ENCODE data around the gene SNAPC3. TPM values are rescaled to one million over a fixed set of nuclear protein-coding genes. Genes with fewer than 3 reads are reported as not detected.

The SNAPC3 gene
- total and polyA plus RNA-seq, 3 donors from 2014 or later, result 74.2 to 115 (median 105) TPM

DNA sequence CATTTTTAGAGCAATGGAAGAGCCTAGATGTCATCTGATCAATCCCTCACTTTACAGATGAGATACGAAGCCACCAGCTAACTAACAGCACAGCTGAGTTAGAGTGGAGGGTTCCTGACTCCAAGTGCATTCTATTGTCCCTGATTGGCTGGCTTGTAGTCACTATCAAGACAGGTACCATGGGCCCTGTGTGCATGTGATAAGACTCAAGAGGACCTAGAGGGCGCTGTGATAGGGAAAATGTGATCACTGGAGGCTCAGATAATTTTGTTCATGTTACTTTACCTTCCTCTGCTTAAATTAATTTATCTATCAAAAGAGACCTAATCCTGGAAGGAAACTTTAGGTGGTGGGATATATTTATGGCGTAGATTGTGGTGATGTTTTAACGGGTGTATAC, 19.5 kb upstream of the SNAPC3 start:
- intact Hi-C loops (cut with DNase I; ENCODE audit: low total_unique reads), result no loop called here
- DNase-seq, result no peak
- Histone ChIP-seq H3K27me3 (no peaks in the 10 kb centered on the region), H3K9me3 (no peaks in the 10 kb centered on the region), H3K27ac (no peak overlapping the region), H3K36me3 (ENCODE audit: low read depth, missing control alignments) (no peaks in the 10 kb centered on the region), H3K4me3 (no peak overlapping the region), H3K4me1 (no peaks in the 10 kb centered on the region)
- WGBS, 2 donors, result 84 to 94% methylated on average over 4 of the region's 4 CpGs
- no peak for TF ChIP-seq POLR2A (IDR thresholded peaks at IDR 0.05)
- TF ChIP-seq, protein P1, sequence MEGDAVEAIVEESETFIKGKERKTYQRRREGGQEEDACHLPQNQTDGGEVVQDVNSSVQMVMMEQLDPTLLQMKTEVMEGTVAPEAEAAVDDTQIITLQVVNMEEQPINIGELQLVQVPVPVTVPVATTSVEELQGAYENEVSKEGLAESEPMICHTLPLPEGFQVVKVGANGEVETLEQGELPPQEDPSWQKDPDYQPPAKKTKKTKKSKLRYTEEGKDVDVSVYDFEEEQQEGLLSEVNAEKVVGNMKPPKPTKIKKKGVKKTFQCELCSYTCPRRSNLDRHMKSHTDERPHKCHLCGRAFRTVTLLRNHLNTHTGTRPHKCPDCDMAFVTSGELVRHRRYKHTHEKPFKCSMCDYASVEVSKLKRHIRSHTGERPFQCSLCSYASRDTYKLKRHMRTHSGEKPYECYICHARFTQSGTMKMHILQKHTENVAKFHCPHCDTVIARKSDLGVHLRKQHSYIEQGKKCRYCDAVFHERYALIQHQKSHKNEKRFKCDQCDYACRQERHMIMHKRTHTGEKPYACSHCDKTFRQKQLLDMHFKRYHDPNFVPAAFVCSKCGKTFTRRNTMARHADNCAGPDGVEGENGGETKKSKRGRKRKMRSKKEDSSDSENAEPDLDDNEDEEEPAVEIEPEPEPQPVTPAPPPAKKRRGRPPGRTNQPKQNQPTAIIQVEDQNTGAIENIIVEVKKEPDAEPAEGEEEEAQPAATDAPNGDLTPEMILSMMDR (IDR thresholded peaks at IDR 0.05), result no peak

DNA sequence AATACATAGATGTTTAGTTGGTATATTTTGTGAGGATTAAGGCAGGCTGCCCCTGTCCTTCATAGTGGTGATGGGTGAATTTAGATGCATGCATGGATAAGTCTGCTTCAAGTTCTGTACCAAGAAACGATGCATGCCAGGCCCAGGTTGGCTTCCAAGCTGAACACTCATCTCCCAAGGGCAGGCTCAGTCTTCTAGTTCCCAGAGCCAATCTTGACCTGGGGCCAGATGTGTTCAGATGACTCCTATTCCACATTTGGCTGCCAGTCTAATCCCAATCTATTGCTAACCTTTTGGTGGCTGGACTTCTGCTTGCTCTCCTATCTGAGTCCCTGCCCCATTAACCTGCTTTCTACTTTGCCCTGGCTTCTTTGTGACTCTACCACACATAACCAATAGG, 18.5 kb upstream of the SNAPC3 start:
- intact Hi-C loops (cut with DNase I; ENCODE audit: low total_unique reads), result no loop called here
- TF ChIP-seq, protein P1 (IDR thresholded peaks at IDR 0.05), result no peak
- TF ChIP-seq POLR2A (IDR thresholded peaks at IDR 0.05), result no peak
- Histone ChIP-seq H3K4me1 (no peaks in the 10 kb centered on the region), H3K27ac (no peak overlapping the region), H3K36me3 (ENCODE audit: low read depth, missing control alignments) (no peaks in the 10 kb centered on the region), H3K27me3 (no peaks in the 10 kb centered on the region), H3K4me3 (no peak overlapping the region), H3K9me3 (no peaks in the 10 kb centered on the region)
- 80 to 85% methylated on average over 1 of the region's 1 CpG for WGBS, 2 donors
- DNase-seq, result no peak

DNA sequence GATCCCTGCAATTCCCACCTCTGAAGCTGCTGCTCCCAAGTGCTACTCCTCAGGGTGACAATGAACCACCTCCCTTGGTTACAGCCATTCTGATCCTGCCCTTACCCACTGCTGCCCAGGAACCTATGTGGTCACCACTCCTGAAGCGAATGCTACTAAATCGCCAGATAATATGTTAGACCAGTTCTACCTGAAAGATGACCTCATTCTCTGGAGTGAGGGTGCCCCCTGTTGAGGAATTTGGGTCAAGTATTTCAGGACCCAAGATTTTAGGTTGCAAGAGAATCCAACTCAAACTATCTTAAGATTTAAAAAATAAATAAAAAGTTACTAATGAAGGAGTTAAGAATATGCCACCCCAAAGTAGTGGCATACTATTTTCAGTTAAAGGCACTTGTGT, 5.8 kb upstream of the SNAPC3 start:
- 59 to 68% methylated on average over 2 of the region's 2 CpGs for WGBS, 2 donors
- no peak overlapping the region for H3K4me3 ChIP-seq
- intact Hi-C loops (cut with DNase I; ENCODE audit: low total_unique reads), result no loop called here
- no peaks in the 10 kb centered on the region for H3K36me3 ChIP-seq (ENCODE audit: low read depth, missing control alignments)
- H3K27ac ChIP-seq, result no peak overlapping the region
- no peaks in the 10 kb centered on the region for H3K27me3 ChIP-seq
- TF ChIP-seq, protein P1 (IDR thresholded peaks at IDR 0.05), result peak in 2 of 3 experiments; percentile 26 to 37
- no peak for TF ChIP-seq POLR2A (IDR thresholded peaks at IDR 0.05)
- DNase-seq, result peak; percentile 43
- no peaks in the 10 kb centered on the region for H3K4me1 ChIP-seq
- no peaks in the 10 kb centered on the region for H3K9me3 ChIP-seq

DNA sequence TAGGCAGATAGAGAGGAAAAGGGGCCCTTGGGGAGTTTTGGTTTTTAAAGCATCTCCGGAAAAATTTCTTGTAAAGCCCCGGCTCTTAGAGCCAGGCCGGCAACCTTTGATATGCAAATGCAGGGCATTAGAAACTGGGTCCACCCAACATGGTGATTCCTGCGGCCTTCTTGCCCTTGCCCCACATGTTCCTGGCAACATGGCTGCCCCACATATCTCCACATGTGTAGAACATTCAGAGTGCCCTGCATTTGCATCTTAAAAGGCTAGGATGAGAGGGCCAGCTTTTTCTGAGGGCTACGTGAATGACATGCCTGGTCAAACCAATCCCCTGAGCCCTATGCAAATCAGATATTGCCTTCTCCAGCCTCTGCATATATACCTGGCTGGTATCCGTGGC, 5.0 kb upstream of the SNAPC3 start:
- intact Hi-C loops (cut with DNase I; ENCODE audit: low total_unique reads), result no loop called here
- no peak for DNase-seq
- Histone ChIP-seq H3K27ac (no peak overlapping the region), H3K4me1 (no peaks in the 10 kb centered on the region), H3K4me3 (no peak overlapping the region), H3K36me3 (ENCODE audit: low read depth, missing control alignments) (no peaks in the 10 kb centered on the region), H3K9me3 (no peaks in the 10 kb centered on the region), H3K27me3 (no peaks in the 10 kb centered on the region)
- 87 to 90% methylated on average over 6 of the region's 6 CpGs for WGBS, 2 donors
- TF ChIP-seq, protein P1 (IDR thresholded peaks at IDR 0.05), result no peak
- no peak for TF ChIP-seq POLR2A (IDR thresholded peaks at IDR 0.05)

DNA sequence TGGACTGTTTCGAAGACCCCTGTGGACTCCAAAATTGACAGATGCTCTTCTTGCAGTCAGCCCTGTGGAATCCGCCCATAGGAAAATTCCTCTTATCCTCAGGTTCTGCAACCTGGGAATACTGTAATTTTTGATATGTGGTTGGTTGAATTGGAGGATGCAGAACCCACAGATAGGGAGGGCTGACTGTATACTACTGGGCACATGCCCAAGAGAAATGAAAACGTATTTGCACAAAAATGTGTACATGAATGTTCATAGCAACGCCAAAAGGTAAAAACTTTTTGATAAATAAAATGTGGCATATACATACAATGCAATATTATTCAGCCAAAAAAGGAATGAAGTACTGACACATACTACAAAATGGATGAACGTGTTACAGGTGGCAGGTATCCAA, 1.9 kb upstream of the SNAPC3 start:
- 71 to 76% methylated on average over 5 of the region's 5 CpGs for WGBS, 2 donors
- Histone ChIP-seq H3K4me3 (no peak overlapping the region), H3K36me3 (ENCODE audit: low read depth, missing control alignments) (no peaks in the 10 kb centered on the region), H3K27me3 (no peaks in the 10 kb centered on the region), H3K4me1 (peaks cover 7% of the 10 kb centered on the region), H3K27ac (no peak overlapping the region), H3K9me3 (no peaks in the 10 kb centered on the region)
- no peak for DNase-seq
- intact Hi-C loops (cut with DNase I; ENCODE audit: low total_unique reads), result no loop called here
- no peak for TF ChIP-seq POLR2A (IDR thresholded peaks at IDR 0.05)
- TF ChIP-seq, protein P1 (IDR thresholded peaks at IDR 0.05), result no peak
